GM21825 (cell line): ENCODE results near the gene VIM.

Experiments used
- ATAC-seq: cut with Tn5 transposase; IDR thresholded peaks from one replicate; pipeline ENCODE4 v1.9.1; 2021; ENCODE audit warnings: mild to moderate bottlenecking, moderate library complexity; ENCODE audit not compliant: unreplicated experiment

Gene VIM

GRCh38 chr10:17209302-17209701 lies 18.7 kb upstream of the VIM start:
- ATAC-seq, result no peak

DNA sequence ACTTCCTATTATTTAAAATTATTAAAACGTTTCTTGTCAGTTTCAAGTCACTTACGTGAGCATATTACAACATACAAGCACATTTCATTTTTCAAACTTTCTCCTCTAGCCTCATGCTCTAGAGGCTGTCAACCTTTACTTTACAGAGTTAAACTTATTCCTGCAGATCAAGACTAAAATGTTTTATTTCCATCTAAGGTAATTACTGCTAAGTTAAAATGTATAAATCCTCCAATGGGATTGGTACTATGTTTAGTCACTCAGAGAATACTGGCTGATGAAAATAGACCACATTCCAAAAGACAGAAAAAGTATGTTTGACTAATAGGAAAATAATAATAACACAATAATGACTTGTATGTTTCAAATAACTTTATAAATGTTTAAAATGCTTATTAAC lies 18.2 kb upstream of the VIM start:
- ATAC-seq, result no peak

DNA sequence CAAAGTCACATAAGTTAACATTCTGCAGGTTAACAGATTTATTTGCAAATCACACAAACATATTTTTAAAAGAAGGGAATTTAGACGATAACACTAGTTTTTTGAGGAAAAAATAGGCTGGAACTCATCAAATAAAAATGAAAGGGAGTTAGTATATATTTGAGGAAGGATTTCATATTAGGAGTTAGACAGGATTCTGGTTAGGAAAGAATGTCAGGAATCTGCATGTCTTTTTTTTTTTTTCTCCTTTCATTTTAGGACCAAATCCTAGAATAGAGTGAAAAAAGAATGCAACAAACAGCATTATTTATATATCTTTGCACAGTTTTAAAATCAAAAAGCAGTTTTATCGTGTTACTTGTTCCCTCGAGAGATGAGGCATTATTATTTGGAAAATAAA lies 17.7 kb upstream of the VIM start:
- no peak for ATAC-seq

DNA sequence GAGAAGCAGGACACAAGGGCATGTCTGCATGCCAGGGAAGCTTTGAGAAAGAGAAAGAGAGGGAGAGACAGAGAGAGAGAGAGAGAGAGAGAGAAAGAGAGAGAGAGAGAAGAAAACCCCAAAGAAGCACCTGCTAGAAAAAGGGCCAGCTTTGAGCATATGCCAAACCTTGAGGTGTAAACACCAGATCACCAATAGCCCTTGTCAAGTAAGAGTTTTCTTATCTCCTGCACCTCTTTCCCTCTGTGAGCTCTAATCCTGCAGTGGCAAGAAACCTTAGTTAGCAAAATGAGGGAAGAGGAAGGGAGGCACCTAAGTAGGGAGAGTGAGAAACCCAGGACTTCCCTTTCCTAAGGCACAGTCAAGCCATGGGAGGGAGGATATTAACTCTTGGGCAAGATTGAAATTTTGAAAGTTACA lies 15.2 kb upstream of the VIM start:
- no peak for ATAC-seq

DNA sequence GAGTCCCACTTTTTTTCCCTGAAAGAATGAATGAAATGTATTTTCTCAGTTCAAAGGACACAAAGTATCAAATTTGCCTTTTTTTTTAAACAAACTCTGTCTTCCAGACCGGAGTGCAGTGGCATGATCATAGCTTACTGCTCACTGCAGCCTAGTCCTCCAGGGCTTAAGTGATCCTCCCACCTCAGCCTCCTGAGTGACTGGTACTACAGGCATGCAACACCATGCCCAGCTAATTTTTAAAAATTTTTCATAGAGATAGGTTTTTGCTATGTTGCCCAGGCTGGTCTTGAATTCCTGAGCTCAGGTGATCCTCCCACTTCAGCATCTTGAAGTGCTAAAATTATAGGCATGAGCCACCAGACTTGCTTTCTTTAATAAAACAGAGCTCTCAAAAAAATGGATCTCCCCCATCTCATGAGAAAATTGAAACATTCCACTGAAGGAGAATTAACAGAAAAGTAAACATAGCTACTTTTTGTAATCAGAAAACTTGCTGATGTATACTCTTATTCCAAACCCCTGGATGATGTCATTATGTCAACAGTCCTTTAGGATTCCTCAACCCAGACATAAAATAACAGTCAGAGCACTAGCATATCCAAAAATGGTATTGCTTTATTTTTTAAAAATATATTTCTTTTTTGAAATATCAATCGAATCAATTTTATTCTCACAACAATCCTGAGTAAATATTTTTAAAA lies 14.2 kb upstream of the VIM start:
- no peak for ATAC-seq

- ATAC-seq, result no peak
These were observed 13.5 kb upstream of the VIM start for GRCh38 chr10:17214526-17214925.

GRCh38 chr10:17214971-17215781 lies 12.9 kb upstream of the VIM start:
- no peak for ATAC-seq

DNA sequence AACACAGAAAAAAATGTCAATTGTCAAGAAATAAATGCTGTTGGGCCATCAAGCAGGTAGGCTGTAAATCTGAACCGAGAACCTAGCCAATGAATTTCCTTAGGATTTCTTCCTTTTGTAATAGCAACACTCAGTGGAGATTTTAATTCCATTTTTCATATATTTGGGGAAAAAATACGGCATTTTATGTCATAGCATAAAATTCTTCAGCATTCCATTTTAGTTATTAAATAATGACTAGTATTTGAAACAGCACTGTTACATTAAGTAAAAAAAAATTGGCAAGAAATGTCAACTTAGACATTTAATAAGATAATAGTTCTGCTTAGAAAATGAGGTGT lies 12.3 kb upstream of the VIM start:
- ATAC-seq, result no peak

DNA sequence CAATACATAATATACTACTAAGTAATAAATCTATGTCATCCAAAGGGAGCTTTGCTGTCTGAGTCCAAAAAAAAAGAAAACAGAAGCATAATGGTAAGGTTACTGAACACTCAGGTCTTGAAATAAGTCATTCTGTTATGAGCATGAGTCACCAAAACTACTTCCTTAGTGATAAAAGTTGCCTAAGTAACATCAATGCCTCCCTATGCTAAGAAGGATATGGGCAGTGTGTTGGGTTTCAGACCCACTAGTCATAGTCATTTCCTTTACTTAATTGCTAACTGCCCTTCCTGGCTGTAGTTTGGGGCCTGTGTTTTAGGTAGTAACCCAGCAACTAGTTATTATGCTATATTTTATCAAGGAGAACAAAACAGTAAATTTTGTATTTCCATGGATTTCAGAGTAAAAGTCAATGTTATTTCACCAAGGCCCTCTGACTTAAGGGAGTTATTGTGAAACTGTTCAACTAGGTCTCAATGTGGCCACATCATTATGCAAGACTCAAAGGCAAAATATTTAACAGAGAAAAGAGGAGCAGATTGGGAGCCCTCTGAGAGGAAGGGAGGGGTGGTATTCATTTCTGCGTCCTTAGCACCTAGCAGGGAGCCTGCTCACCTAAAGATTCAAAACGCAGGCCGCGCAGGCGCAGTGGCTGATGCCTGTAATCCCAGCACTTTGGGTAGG lies 11.7 kb upstream of the VIM start:
- ATAC-seq, result peak; percentile 100

- no peak for ATAC-seq
These were observed 11.1 kb upstream of the VIM start for GRCh38 chr10:17216901-17217395.

DNA sequence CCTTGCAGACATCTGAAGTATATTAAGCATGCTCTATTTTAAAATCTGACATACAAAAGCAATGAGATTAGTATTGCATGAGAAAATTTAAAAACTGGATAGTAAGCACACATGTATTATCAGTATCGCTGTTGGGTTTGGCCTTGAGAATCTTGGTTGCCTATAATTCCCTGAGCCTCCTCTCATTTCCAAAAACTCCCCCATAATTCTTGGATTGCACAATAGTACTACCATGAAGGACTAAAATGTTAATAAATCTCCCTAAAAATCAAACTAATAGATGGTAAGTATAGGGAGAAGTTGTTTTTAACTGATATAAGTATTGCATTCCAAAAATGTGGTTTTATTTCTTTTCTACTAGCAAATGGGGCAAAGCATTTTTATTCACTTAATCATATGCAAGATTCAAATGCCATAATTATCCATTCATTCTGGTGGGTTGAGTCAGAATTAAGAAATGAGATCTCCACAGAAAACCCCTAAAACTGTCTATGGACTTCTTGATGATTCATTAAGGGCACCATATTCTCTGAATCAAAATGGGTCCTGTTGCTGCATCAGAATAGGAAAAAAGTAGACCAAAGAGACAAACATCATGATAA lies 10.3 kb upstream of the VIM start:
- ATAC-seq, result no peak

DNA sequence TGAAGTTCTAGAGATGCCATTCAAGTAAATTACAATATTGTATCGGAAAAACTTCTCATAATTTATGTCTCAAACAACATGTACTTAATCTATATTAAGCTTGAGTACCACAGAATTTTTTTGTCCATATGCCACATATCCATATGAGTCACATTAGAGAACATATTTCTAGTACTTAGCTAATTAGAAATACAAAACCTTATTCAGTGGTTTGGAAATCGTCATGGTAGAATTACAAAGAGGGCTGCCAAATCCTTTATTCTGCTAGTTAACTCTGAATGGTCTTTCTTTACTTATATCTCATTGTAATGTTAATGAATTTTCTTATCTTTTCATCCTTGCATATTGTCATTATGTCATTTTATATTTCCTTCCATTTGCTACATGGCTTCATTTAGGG lies 9.0 kb upstream of the VIM start:
- no peak for ATAC-seq

GRCh38 chr10:17220652-17221100 lies 7.4 kb upstream of the VIM start:
- ATAC-seq, result no peak

DNA sequence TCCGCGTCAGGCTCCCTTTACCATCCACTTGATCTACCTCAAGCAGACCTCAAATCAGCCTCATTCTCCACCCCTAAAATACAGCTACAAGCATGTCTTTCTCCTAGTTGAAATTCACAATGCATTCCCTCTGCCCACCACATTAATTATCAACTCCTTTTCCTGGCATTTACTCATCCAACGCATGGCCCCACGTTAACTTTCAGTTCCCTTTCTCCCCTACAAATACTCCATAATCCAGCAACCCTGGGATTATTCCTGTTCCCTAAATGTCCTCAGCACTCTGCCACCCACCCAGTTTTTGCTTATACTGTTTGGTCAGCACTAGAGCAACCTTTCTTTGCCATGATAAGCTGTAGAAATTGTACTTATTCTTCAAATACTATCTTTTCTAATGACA lies 5.7 kb upstream of the VIM start:
- no peak for ATAC-seq

- ATAC-seq, result no peak
These were observed 2.2 kb upstream of the VIM start for GRCh38 chr10:17225808-17226207.

DNA sequence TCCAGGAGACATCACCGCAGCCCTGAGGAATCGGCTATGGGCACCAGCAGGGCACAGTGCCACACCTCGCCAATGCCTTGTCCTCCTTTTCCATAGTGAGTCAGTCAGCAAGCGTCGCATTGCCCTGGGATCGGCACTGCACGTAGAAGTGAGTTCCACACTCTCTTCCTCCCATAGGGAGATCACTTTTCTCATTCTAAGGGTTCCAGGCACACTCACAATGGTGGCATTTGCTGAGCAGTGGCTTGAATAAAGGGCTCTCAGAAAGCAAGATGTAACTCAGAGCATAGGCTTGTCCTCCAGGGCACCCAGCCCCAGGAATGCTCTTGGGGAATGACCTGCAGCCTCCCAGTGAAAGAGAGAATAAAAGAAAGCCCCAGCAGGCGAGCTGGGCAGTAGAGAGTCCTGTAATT lies 1.1 kb upstream of the VIM start:
- no peak for ATAC-seq

DNA sequence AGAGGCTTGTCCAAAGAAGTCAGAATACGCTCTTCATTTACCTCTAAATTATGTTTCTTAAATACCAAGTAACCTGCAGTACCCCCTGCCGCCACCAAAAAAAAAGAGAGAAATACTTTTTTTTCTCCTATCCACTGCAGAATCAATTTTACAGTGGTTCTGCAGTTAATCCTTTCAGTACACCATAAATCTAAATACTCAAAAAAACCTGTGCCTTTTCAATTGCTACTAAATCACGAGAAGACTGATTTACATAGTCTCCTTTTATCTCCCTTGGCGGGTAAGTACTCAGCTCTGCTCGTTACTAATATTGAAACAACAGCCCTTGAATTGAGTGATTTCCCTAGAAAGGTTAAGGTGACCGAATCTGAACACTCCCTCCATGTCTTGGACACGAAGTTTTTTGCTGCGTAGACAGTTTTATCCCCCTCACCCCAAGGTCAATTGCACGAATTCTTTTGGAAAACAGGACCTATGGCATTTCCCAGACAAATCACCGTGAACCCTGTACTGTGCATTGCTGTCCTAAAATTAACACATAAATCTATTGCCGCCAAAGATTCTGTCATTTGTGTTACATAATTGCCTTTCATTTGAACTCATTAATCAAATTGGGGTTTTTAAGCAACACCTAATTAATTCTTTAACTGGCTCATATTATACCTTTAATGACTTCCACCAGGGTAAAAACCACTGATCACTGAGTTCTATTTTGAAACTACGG lies 512 bp upstream of the VIM start:
- ATAC-seq, result peak; percentile 22

GRCh38 chr10:17229016-17229716 lies 1.1 kb downstream of the VIM start:
- peak; percentile 25 for ATAC-seq

- peak; percentile 3 for ATAC-seq
These were observed 1.6 kb downstream of the VIM start for GRCh38 chr10:17229717-17229966.

GRCh38 chr10:17229967-17230682 lies 2.1 kb downstream of the VIM start:
- peak; percentile 50 for ATAC-seq
